Suprapubic skin (tissue), 4 donors: ENCODE measurements around the gene PIK3CA. TPM values are rescaled to one million over a fixed set of nuclear protein-coding genes. Genes with fewer than 3 reads are reported as not detected.
"Not testable (repeated sequence)": the region's sequence is repeated elsewhere in the genome, so short reads cannot be mapped to it uniquely, and the experiment has no call there.

ENCODE experiments used
- DNase-seq, 2 donors: peaks; one replicate each; pipeline ENCODE4 v3.0.0-alpha.2; 2019; ENCODE audit warnings: low spot score in 2 of 2
- H3K27ac ChIP-seq: fragments of 200-600 bp; sonication (generic); one replicate; pipeline ENCODE4 v1.5.1; 2019
- H3K27me3 ChIP-seq: fragments of 200-600 bp; sonication (generic); one replicate; pipeline ENCODE4 v1.5.1; 2019
- H3K36me3 ChIP-seq: fragments of 200-600 bp; sonication (generic); one replicate; pipeline ENCODE4 v1.5.1; 2019
- H3K4me1 ChIP-seq: fragments of 200-600 bp; sonication (generic); one replicate; pipeline ENCODE4 v1.5.1; 2019
- H3K4me3 ChIP-seq: fragments of 200-600 bp; sonication (generic); one replicate; pipeline ENCODE4 v1.5.1; 2019; ENCODE audit warnings: mild to moderate bottlenecking
- H3K9me3 ChIP-seq: fragments of 200-600 bp; sonication (generic); one replicate; pipeline ENCODE4 v1.5.1; 2019
- EP300 ChIP-seq: sonication (generic); formaldehyde crosslinking; IDR thresholded peaks from one replicate; pipeline ENCODE4 v1.6.1; 2017; ENCODE audit warnings: antibody characterized with exemption
- POLR2A ChIP-seq, 2 donors: fragments of 450-650 bp; IDR thresholded peaks; one replicate each; pipeline ENCODE4 v1.6.1; 2017; ENCODE audit warnings: antibody characterized with exemption in 2 of 2, mild to moderate bottlenecking in 2 of 2, moderate library complexity in 2 of 2
- POLR2AphosphoS5 ChIP-seq, 3 donors: sonication (generic); formaldehyde crosslinking; IDR thresholded peaks; one replicate each; pipeline ENCODE4 v1.6.1; 2017; ENCODE audit warnings: antibody characterized with exemption in 3 of 3
- WGBS: methylation state at CpG from one replicate; pipeline ENCODE4 v1.1.5; 2018; 5-methylcytosine and 5-hydroxymethylcytosine counted together
- total RNA-seq, 4 donors: library from RNA; depleted of rRNA; stranded (reverse); fragments of >200 nt; gene quantifications; one replicate each; pipeline ENCODE4 v1.1.0, GENCODE V29; 2016
- TF ChIP-seq, protein P1 (sequence below), 2 donors: fragments of 200-600 bp in 1 of 2; fragments of 450-650 bp in 1 of 2; sonication (generic) in 1 of 2; IDR thresholded peaks; one replicate each; pipeline ENCODE4 v1.5.1; 2016 to 2019; ENCODE audit warnings: antibody characterized with exemption in 2 of 2, mild to moderate bottlenecking in 1 of 2, moderate library complexity in 1 of 2

Gene PIK3CA
- total RNA-seq, 4 donors from 2014 or later, result 14.8 to 26.6 (median 18.6) TPM

DNA sequence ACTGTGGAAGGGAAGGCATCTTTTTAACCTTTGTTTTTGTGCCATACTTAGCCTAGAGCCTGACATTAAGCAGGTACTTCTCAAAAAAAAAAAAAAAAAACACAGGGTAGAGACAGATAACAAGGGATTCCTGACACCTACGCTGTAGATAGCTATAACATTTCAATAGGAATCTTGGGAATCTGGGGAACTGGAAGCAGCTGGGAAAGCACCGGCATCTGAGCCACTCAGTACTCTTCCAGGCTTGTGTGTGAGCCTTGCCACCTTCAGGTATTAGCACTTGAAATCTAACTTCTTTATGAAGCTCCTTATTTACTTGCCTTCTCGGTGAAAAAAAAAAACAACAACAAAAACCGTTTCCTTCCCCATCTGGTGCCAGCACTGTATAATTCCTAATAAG lies 46.8 kb downstream of the PIK3CA start:
- TF ChIP-seq POLR2A (IDR thresholded peaks at IDR 0.05) (no peak), POLR2AphosphoS5 (IDR thresholded peaks at IDR 0.05) (no peak), EP300 (no peak)
- TF ChIP-seq, protein P1, sequence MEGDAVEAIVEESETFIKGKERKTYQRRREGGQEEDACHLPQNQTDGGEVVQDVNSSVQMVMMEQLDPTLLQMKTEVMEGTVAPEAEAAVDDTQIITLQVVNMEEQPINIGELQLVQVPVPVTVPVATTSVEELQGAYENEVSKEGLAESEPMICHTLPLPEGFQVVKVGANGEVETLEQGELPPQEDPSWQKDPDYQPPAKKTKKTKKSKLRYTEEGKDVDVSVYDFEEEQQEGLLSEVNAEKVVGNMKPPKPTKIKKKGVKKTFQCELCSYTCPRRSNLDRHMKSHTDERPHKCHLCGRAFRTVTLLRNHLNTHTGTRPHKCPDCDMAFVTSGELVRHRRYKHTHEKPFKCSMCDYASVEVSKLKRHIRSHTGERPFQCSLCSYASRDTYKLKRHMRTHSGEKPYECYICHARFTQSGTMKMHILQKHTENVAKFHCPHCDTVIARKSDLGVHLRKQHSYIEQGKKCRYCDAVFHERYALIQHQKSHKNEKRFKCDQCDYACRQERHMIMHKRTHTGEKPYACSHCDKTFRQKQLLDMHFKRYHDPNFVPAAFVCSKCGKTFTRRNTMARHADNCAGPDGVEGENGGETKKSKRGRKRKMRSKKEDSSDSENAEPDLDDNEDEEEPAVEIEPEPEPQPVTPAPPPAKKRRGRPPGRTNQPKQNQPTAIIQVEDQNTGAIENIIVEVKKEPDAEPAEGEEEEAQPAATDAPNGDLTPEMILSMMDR (IDR thresholded peaks at IDR 0.05), result no peak
- H3K27ac ChIP-seq, result no peak overlapping the region
- no peak overlapping the region for H3K4me3 ChIP-seq
- no peaks in the 10 kb centered on the region for H3K27me3 ChIP-seq
- no peaks in the 10 kb centered on the region for H3K9me3 ChIP-seq
- H3K36me3 ChIP-seq, result peaks cover 3% of the 10 kb centered on the region
- peaks cover 25% of the 10 kb centered on the region for H3K4me1 ChIP-seq
- DNase-seq, result no peak
- WGBS, result 76% methylated on average over 4 of the region's 4 CpGs

DNA sequence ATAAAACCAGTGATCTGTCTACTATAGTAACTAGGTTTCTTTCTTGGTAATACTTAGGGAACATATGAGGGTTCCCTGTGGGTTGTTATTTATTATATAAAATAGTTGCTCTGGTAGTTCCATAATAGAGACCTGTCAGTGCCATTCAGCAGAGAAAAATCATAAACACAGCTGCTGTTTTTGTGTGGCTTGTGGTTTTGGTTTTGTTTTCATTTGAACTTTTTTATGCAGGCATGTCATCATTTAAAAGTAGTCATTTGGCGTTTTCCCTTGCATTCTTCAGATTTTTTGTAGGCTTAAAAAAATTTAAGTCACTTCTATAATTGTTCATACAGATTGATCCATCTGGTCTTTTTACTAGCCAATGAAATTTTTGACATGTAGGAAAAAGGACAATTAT lies 47.9 kb downstream of the PIK3CA start:
- TF ChIP-seq, protein P1 (IDR thresholded peaks at IDR 0.05), result no peak
- no peak for TF ChIP-seq POLR2A (IDR thresholded peaks at IDR 0.05)
- Histone ChIP-seq H3K9me3 (no peaks in the 10 kb centered on the region), H3K4me3 (no peak overlapping the region), H3K27me3 (no peaks in the 10 kb centered on the region), H3K27ac (no peak overlapping the region), H3K4me1 (peaks cover 22% of the 10 kb centered on the region), H3K36me3 (peaks cover 12% of the 10 kb centered on the region)
- no peak for DNase-seq
- whole genome bisulfite sequencing, result 12% methylated on average over 1 of the region's 1 CpG

DNA sequence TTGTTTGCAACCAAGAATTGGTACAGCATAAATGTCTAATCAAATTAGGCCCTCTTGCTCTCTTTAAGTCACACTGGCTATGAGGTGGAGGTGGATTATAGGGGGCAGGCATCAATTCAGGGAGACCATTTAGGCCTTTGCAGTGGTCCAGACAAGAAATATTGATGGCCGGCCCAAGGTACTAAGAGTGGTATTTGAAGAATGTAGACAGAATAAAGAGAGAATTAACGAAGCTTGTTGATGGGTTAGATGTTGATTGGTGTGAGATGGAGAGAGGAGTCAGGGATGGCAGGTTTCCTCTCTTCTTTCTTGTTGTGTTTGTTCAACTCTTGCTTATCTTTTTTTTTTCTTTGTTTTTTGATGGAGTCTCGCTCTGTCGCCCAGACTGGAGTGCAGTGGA lies 48.5 kb downstream of the PIK3CA start:
- Histone ChIP-seq H3K4me1 (peaks cover 22% of the 10 kb centered on the region), H3K4me3 (no peak overlapping the region), H3K9me3 (no peaks in the 10 kb centered on the region), H3K27me3 (no peaks in the 10 kb centered on the region), H3K27ac (no peak overlapping the region), H3K36me3 (peaks cover 18% of the 10 kb centered on the region)
- TF ChIP-seq POLR2A (IDR thresholded peaks at IDR 0.05) (no peak), POLR2AphosphoS5 (IDR thresholded peaks at IDR 0.05) (no peak)
- WGBS, result 96% methylated on average over 4 of the region's 4 CpGs
- DNase-seq, result no peak

DNA sequence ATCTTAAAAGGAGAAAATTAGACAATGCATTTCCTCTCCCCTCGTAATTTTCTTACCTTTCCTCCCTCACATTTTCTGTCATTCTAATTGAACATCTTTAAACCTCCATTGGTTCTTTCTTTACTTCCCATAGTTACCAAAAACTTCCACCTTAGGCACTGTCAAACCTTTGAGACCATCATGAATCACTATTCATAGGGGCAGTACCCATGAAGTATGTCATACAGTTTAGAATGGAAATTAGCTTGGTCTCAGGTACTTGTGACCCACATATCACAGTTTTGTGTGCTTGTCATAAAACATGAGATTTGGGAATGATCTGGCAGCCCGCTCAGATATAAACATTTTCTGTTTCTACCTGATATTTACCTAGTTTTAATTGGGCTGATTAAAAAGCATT lies 52.6 kb downstream of the PIK3CA start:
- Histone ChIP-seq H3K27me3 (no peaks in the 10 kb centered on the region), H3K36me3 (peaks cover 45% of the 10 kb centered on the region), H3K27ac (no peak overlapping the region), H3K4me3 (no peak overlapping the region), H3K4me1 (peaks cover 11% of the 10 kb centered on the region), H3K9me3 (no peaks in the 10 kb centered on the region)
- 94% methylated on average over 2 of the region's 2 CpGs for WGBS
- no peak for TF ChIP-seq POLR2AphosphoS5 (IDR thresholded peaks at IDR 0.05)
- TF ChIP-seq EP300, result no peak
- TF ChIP-seq POLR2A (IDR thresholded peaks at IDR 0.05), result no peak
- TF ChIP-seq, protein P1 (IDR thresholded peaks at IDR 0.05), result no peak
- DNase-seq, result no peak

DNA sequence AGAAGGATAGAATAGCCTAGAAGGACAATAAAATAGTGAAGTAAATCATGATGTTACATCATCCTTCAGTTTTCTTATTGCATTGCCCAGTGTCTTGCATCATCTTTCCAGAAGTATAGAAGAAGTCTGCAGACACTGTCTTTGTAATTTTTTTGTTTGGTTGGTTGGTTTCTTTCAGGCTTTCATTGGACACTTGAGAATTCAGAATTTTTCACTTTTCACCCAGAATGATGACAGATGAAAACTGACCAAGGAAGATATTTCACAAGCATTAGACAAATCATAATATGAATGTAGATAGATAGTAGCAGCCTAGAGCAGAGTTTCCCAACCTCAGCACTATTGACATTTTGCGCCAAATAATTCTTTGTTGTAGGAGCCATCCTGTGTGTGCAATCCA lies 67.4 kb downstream of the PIK3CA start:
- H3K4me3 ChIP-seq, H3K4me1 ChIP-seq, H3K27me3 ChIP-seq, H3K9me3 ChIP-seq, DNase-seq, H3K27ac ChIP-seq: not testable (repeated sequence)
- 100% methylated on average over 1 of the region's 1 CpG for WGBS
- H3K36me3 ChIP-seq, result peaks cover 25% of the 10 kb centered on the region

DNA sequence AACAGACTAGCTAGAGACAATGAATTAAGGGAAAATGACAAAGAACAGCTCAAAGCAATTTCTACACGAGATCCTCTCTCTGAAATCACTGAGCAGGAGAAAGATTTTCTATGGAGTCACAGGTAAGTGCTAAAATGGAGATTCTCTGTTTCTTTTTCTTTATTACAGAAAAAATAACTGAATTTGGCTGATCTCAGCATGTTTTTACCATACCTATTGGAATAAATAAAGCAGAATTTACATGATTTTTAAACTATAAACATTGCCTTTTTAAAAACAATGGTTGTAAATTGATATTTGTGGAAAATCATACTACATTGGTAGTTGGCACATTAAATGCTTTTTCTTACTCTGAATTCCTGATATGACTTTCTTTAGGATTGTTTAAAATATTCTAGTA lies 70.1 kb downstream of the PIK3CA start:
- 95% methylated on average over 1 of the region's 1 CpG for WGBS
- H3K27me3 ChIP-seq, H3K4me1 ChIP-seq, H3K27ac ChIP-seq, H3K4me3 ChIP-seq, H3K9me3 ChIP-seq, DNase-seq: not testable (repeated sequence)
- H3K36me3 ChIP-seq, result peaks cover 22% of the 10 kb centered on the region

DNA sequence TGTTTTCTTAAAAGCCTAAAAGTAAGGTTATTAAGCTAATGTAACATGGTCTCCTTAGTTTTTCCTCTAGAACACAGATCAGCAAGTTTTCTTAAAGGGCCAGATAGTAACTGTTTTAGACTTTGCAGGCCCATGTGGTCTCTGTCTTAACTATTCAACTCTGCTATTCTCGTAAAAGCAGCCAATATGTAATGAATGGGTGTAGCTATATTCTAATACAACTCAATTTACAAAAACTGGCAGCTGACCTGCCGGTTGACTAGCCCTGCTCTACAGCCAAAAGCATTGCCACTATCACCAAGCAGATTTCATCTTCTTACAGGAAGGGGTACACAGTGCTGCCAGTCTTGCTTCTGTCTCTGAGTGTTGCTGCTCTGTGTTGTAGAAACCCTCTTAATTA lies 75.4 kb downstream of the PIK3CA start:
- no peak for TF ChIP-seq EP300
- no peak for TF ChIP-seq POLR2AphosphoS5 (IDR thresholded peaks at IDR 0.05)
- TF ChIP-seq, protein P1 (IDR thresholded peaks at IDR 0.05), result no peak
- H3K36me3 ChIP-seq, result peaks cover 48% of the 10 kb centered on the region
- no peak overlapping the region for H3K4me3 ChIP-seq
- H3K27me3 ChIP-seq, result no peaks in the 10 kb centered on the region
- no peak overlapping the region for H3K27ac ChIP-seq
- WGBS, result 81% methylated on average over 2 of the region's 2 CpGs
- DNase-seq, result no peak
- no peaks in the 10 kb centered on the region for H3K4me1 ChIP-seq
- H3K9me3 ChIP-seq, result no peaks in the 10 kb centered on the region
